K562 (cell line): ENCODE data around the gene CLIP1. TPM values are rescaled to one million over a fixed set of nuclear protein-coding genes. Genes with fewer than 3 reads are reported as not detected.
"Not testable (repeated sequence)": the region's sequence is repeated elsewhere in the genome, so short reads cannot be mapped to it uniquely, and the experiment has no call there.

Source experiments
- CEBPG ChIP-seq, 3 experiments: fragments of 200-800 bp in 1 of 3; sonication (Bioruptor generic) in 1 of 3; sonication (generic) in 1 of 3; formaldehyde crosslinking in 1 of 3; IDR thresholded peaks in 2 of 3; conservative IDR thresholded peaks in 1 of 3; 2 replicates each; pipeline versions ENCODE4 v1.6.1 to v1.8.0; 2016 to 2022; ENCODE audit warnings: missing compliant biosample characterization in 2 of 3, missing genetic modification characterization in 2 of 3, mild to moderate bottlenecking in 1 of 3, missing genetic modification reagents in 1 of 3
- JUN ChIP-seq, 2 experiments: sonication (generic) in 1 of 2; formaldehyde crosslinking in 1 of 2; IDR thresholded peaks; 2 replicates each; pipeline versions ENCODE4 v1.6.1 to v1.8.0; 2012 to 2022; ENCODE audit warnings: borderline replicate concordance in 2 of 2, mild to moderate bottlenecking in 2 of 2, improper control_type of control experiment in 1 of 2, low read depth in 1 of 2, low read length in 1 of 2, missing genetic modification reagents in 1 of 2
- polyA plus RNA-seq, 8 experiments: library from polyadenylated mRNA; depleted of rRNA in 4 of 8; stranded (reverse) in 5 of 8; unstranded in 3 of 8; fragments of >200 nt; fragmentation: Nextera tagmentation in 2 of 8; fragmentation: Illumina TruSeq in 1 of 8; extraction: Ambion mirVana in 2 of 8; extraction: Trizol in 1 of 8; gene quantifications; 2 replicates each; pipeline versions ENCODE4 v1.2.1 to v1.2.3, GENCODE V29; 2011 to 2014; ENCODE audit warnings: inconsistent platforms in 1 of 8, missing spikeins in 1 of 8
- total RNA-seq, 7 experiments: library from RNA; depleted of rRNA in 6 of 7; stranded (reverse); fragments of >200 nt in 6 of 7; fragmentation: Illumina TruSeq in 2 of 7; extraction: Trizol in 2 of 7; gene quantifications; 2 replicates each; pipeline versions ENCODE4 v1.2.1 to v1.2.3, GENCODE V29; 2011 to 2021; ENCODE audit warnings: low replicate concordance in 1 of 7
- TF ChIP-seq, protein P1 (sequence below), 2 experiments: fragments of 450-650 bp; IDR thresholded peaks; 2 replicates each; pipeline ENCODE4 v1.6.1; 2016; ENCODE audit warnings: mild to moderate bottlenecking in 2 of 2, borderline replicate concordance in 1 of 2, low read depth in 1 of 2, moderate library complexity in 1 of 2

CLIP1 gene
- total and polyA plus RNA-seq, 9 of the 15 experiments (the other 6 are each of a cell fraction or from before 2014, with no cell fraction given), result 5.8 to 33.9 (median 27.6) TPM

DNA sequence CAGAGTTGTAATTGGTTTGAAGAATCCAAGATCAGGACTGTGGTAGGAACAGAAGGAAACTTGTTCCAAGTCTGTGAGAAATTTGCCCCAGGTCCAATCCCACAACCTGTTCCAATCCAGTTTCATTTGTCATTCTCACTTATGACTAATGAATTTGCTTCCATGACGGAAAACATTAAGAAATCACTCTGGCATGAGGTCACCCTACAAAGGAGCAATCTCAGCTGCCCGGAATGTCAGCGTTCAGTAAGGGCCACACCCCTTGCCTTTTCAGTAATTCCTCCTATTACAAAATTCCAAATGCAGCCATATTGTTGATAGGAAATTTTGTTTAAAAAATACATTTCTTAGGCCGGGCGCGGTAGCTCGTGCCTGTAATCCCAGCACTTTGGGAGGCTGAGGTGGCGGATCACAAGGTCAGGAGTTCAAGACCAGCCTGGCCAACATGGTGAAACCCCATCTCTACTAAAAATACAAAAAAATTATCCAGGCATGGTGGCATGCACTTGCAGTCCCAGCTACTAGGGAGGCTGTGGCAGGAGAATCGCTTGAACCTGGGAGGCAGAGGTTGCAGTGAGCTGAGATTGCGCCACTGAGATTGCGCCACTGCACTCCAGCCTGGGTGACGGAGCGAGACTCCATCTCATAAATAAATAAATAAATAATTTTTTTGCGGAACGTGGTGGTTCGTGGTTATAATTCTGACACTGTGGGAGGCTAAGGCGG, 42.0 kb upstream of the CLIP1 start (continued):
- TF ChIP-seq, protein P1, sequence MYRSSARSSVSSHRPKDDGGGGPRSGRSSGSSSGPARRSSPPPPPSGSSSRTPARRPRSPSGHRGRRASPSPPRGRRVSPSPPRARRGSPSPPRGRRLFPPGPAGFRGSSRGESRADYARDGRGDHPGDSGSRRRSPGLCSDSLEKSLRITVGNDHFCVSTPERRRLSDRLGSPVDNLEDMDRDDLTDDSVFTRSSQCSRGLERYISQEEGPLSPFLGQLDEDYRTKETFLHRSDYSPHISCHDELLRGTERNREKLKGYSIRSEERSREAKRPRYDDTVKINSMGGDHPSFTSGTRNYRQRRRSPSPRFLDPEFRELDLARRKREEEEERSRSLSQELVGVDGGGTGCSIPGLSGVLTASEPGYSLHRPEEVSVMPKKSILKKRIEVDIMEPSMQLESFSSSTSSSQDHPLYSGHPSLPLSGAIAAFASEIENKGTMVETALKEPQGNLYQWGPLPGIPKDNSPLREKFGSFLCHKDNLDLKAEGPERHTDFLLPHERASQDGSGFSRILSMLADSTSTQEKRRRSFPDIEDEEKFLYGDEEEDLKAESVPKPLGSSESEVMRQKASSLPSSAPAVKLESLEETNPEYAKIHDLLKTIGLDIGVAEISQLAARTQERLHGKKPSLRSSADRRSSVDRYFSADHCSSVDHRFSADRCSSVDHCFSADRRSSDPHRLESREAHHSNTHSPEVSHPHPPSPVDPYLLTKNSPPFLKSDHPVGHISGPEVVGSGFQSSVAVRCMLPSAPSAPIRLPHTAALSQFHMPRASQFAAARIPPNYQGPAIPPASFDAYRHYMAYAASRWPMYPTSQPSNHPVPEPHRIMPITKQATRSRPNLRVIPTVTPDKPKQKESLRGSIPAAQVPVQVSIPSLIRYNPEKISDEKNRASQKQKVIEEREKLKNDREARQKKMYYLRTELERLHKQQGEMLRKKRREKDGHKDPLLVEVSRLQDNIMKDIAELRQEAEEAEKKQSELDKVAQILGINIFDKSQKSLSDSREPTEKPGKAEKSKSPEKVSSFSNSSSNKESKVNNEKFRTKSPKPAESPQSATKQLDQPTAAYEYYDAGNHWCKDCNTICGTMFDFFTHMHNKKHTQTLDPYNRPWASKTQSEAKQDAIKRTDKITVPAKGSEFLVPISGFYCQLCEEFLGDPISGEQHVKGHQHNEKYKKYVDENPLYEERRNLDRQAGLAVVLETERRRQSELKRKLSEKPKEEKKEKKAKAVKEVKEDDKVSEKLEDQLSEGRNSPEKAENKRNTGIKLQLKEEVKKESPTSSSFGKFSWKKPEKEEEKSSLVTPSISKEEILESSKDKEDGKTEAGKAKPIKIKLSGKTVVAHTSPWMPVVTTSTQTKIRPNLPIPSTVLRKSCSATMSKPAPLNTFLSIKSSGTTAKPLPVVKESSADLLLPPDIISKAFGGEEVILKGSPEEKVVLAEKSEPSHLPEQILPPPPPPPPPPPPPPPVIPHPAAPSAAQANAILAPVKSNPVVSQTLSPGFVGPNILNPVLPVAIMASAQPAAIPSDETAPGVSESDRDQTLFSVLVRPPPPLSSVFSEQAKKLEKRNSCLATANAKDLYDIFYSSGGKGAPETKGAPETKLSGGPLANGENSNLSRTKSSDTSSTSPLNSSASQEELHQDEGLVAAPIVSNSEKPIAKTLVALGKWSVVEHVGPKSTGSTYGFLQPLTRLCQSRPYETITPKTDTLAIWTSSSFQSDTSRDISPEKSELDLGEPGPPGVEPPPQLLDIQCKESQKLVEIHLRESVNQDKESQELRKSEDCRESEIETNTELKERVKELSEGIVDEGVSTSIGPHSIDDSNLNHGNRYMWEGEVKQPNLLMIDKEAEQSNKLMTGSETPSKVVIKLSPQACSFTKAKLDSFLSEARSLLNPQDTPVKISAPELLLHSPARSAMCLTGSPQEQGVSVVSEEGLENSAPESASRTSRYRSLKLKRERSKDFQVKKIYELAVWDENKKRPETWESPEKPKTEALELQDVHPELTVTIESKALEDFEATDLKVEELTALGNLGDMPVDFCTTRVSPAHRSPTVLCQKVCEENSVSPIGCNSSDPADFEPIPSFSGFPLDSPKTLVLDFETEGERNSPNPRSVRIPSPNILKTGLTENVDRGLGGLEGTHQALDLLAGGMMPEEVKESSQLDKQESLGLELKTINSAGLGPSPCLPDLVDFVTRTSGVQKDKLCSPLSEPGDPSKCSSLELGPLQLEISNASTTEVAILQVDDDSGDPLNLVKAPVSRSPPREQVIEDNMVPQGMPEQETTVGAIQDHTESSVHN (IDR thresholded peaks at IDR 0.05; ENCODE audit: borderline replicate concordance in 1 of 2, low read depth in 1 of 2), result 0 out of 4 replicates have a peak, but pooled peaks of 1 of the 2 experiments have one; percentile 37
- peak; percentile 78 for TF ChIP-seq JUN (IDR thresholded peaks at IDR 0.05; ENCODE audit: borderline replicate concordance, low read depth, low read length)
- not testable (repeated sequence) for TF ChIP-seq JUN (CRISPR knock-in tag; IDR thresholded peaks at IDR 0.05; ENCODE audit: borderline replicate concordance); CEBPG (CRISPR knock-in tag; IDR thresholded peaks at IDR 0.05)
- peak in 1 of 2 experiments; percentile 64; a peak in 2 of 4 replicates for TF ChIP-seq CEBPG (tag; conservative IDR thresholded peaks at IDR 0.05 in 1 of 2, IDR thresholded peaks at IDR 0.05 in 1 of 2)
